CD14-positive monocyte (primary cell): ENCODE data around the gene SNX13. TPM values are rescaled to one million over a fixed set of nuclear protein-coding genes. Genes with fewer than 3 reads are reported as not detected.

ENCODE experiments used
- DNase-seq, 3 donors: peaks; one replicate each; pipeline ENCODE4 v3.0.0-alpha.2; 2011 to 2022
- H2AFZ ChIP-seq: 2 replicates; pipeline ENCODE4 v1.6.0; 2012; ENCODE audit warnings: mild to moderate bottlenecking, low read depth, low read length, inconsistent platforms; ENCODE audit not compliant: insufficient read depth, poor library complexity, severe bottlenecking
- H3K27ac ChIP-seq, 2 donors: 1 replicate in 1 of 2; 2 replicates in 1 of 2; pipeline ENCODE4 v1.5.1; 2012 to 2013; ENCODE audit warnings: low read length in 2 of 2, control low read depth in 1 of 2, inconsistent platforms in 1 of 2, low read depth in 1 of 2, mild to moderate bottlenecking in 1 of 2
- H3K27me3 ChIP-seq, 2 donors: one replicate each; pipeline versions ENCODE4 v1.6.0 to v1.6.1; 2011 to 2013; ENCODE audit warnings: low read length in 2 of 2; ENCODE audit not compliant: control insufficient read depth in 2 of 2, insufficient read depth in 2 of 2
- H3K36me3 ChIP-seq, 2 donors: replicated peaks in 1 of 2; 1 replicate in 1 of 2; 2 replicates in 1 of 2; pipeline versions ENCODE4 v1.5.1 to v1.6.1; 2012 to 2013; ENCODE audit warnings: low read length in 2 of 2, control low read depth in 1 of 2, inconsistent platforms in 1 of 2, mild to moderate bottlenecking in 1 of 2; ENCODE audit not compliant: insufficient read depth in 2 of 2, control insufficient read depth in 1 of 2
- H3K4me1 ChIP-seq, 2 donors: 1 replicate in 1 of 2; 2 replicates in 1 of 2; pipeline versions ENCODE4 v1.5.1 to v1.6.1; 2012 to 2013; ENCODE audit warnings: low read length in 2 of 2, control low read depth in 1 of 2, inconsistent platforms in 1 of 2, mild to moderate bottlenecking in 1 of 2, moderate library complexity in 1 of 2; ENCODE audit not compliant: insufficient read depth in 2 of 2, control insufficient read depth in 1 of 2
- H3K4me2 ChIP-seq: replicated peaks from 2 replicates; pipeline ENCODE3; 2012; ENCODE audit warnings: low read length, moderate library complexity, mild to moderate bottlenecking; ENCODE audit not compliant: poor library complexity, severe bottlenecking; ENCODE audit errors: extremely low read depth
- H3K4me3 ChIP-seq, 3 experiments: fragments of 200-600 bp in 1 of 3; sonication (generic) in 1 of 3; replicated peaks in 1 of 3; 1 replicate in 2 of 3; 2 replicates in 1 of 3; pipeline ENCODE4 v1.5.1; 2011 to 2013; ENCODE audit warnings: low read length in 3 of 3, mild to moderate bottlenecking in 3 of 3, control low read depth in 2 of 3, low read depth in 2 of 3, inconsistent platforms in 1 of 3, moderate library complexity in 1 of 3
- H3K79me2 ChIP-seq: 2 replicates; pipeline ENCODE4 v1.6.0; 2012; ENCODE audit warnings: mild to moderate bottlenecking, control low read depth, inconsistent platforms, low read length, moderate library complexity; ENCODE audit not compliant: insufficient read depth
- H3K9ac ChIP-seq: 2 replicates; pipeline ENCODE4 v1.6.0; 2017; ENCODE audit warnings: low read length, mild to moderate bottlenecking; ENCODE audit not compliant: insufficient read depth, poor library complexity, severe bottlenecking
- H3K9me3 ChIP-seq, 2 donors: replicated peaks in 1 of 2; 1 replicate in 1 of 2; 2 replicates in 1 of 2; pipeline versions ENCODE4 v1.5.1 to v1.6.1; 2012 to 2013; ENCODE audit warnings: low read length in 2 of 2, control low read depth in 1 of 2; ENCODE audit not compliant: control insufficient read depth in 1 of 2, insufficient read depth in 1 of 2
- H4K20me1 ChIP-seq: 2 replicates; pipeline ENCODE4 v1.6.0; 2012; ENCODE audit warnings: mild to moderate bottlenecking, low read length, control low read depth, moderate library complexity; ENCODE audit not compliant: insufficient read depth
- H3K27ac Mint-ChIP-seq, 7 donors: one replicate each; pipeline ENCODE4 v1.8.0; 2020; ENCODE audit warnings: mild to moderate bottlenecking in 7 of 7, mixed read lengths in 7 of 7, moderate library complexity in 6 of 7, inconsistent platforms in 2 of 7
- H3K27me3 Mint-ChIP-seq, 3 donors: one replicate each; pipeline ENCODE4 v1.8.0; 2021 to 2022; ENCODE audit warnings: low read depth in 3 of 3, mild to moderate bottlenecking in 3 of 3, mixed read lengths in 3 of 3, moderate library complexity in 3 of 3, inconsistent platforms in 1 of 3
- H3K36me3 Mint-ChIP-seq, 2 donors: one replicate each; pipeline ENCODE4 v1.8.0; 2020; ENCODE audit warnings: mixed read lengths in 2 of 2, inconsistent platforms in 1 of 2, mild to moderate bottlenecking in 1 of 2
- H3K4me1 Mint-ChIP-seq: one replicate; pipeline ENCODE4 v1.8.0; 2020; ENCODE audit warnings: mild to moderate bottlenecking, mixed read lengths
- H3K4me3 Mint-ChIP-seq, 2 donors: one replicate each; pipeline ENCODE4 v1.8.0; 2020; ENCODE audit warnings: mild to moderate bottlenecking in 2 of 2, mixed read lengths in 2 of 2, moderate library complexity in 1 of 2
- H3K9me3 Mint-ChIP-seq, 7 donors: one replicate each; pipeline ENCODE4 v1.8.0; 2020 to 2022; ENCODE audit warnings: mixed read lengths in 7 of 7, mild to moderate bottlenecking in 6 of 7, moderate library complexity in 6 of 7, inconsistent platforms in 2 of 7
- CTCF ChIP-seq: fragments of 200-600 bp; IDR thresholded peaks from one replicate; pipeline ENCODE4 v1.8.0; 2022; ENCODE audit warnings: antibody characterized with exemption, mild to moderate bottlenecking
- WGBS: methylation state at CpG from one replicate; pipeline ENCODE4 v1.1.5; 2013; ENCODE audit warnings: missing lambda C conversion rate; ENCODE audit not compliant: insufficient coverage; 5-methylcytosine and 5-hydroxymethylcytosine counted together
- intact Hi-C, 2 donors: fragments of 100-400 bp; cut with micrococcal nuclease; formaldehyde crosslinking; loops; one replicate each; pipeline versions ENCODE4 v1.15.0 to v1.15.1; 2023
- polyA plus RNA-seq, 3 donors: library from polyadenylated mRNA; depleted of rRNA in 1 of 3; unstranded in 2 of 3; stranded (reverse) in 1 of 3; fragments of 300-500 nt in 2 of 3; fragments of >200 nt in 1 of 3; fragmentation: Illumina TruSeq in 2 of 3; gene quantifications; 1 replicate in 2 of 3; 2 replicates in 1 of 3; pipeline ENCODE4 v1.2.3, GENCODE V29; 2012 to 2021

Gene SNX13
- polyA plus RNA-seq, 3 donors = 12.1 to 31.3 (median 17.4) TPM

- no peaks in the 10 kb centered on the region for H3K79me2 ChIP-seq
Observed at GRCh38 chr7:17855202-17855601, 85.1 kb downstream of the SNX13 start.

GRCh38 chr7:17854261-17855047 lies 85.8 kb downstream of the SNX13 start:
- Histone ChIP-seq H3K9me3 (peaks cover 9 to 10% of the 10 kb centered on the region in 2 donors), H3K9ac (no peak overlapping the region), H3K4me1 (peaks cover 0 to 9% of the 10 kb centered on the region in 2 donors), H4K20me1 (peaks cover 2% of the 10 kb centered on the region), H3K79me2 (no peaks in the 10 kb centered on the region), H3K36me3 (peaks cover 17 to 60% of the 10 kb centered on the region in 2 donors), H3K27me3 (no peaks in the 10 kb centered on the region), H3K4me2 (no peak overlapping the region), H3K27ac (no peak overlapping the region), H2AFZ (no peak overlapping the region), H3K4me3 (no peak overlapping the region)
- no peak overlapping the region for H3K4me3 Mint-ChIP-seq
- intact Hi-C loops = no loop called here
- H3K27ac Mint-ChIP-seq = no peak overlapping the region
- 100% methylated on average over 1 of the region's 3 CpGs for WGBS
- peaks cover 49 to 62% of the 10 kb centered on the region in 2 donors for H3K36me3 Mint-ChIP-seq
- peaks cover 5 to 15% (median 12%) of the 10 kb centered on the region in 7 donors for H3K9me3 Mint-ChIP-seq
- peaks cover 13% of the 10 kb centered on the region for H3K4me1 Mint-ChIP-seq
- no peak for DNase-seq
- H3K27me3 Mint-ChIP-seq = no peaks in the 10 kb centered on the region
- no peak for TF ChIP-seq CTCF

More at GRCh38 chr7:17855202-17855601, 85.1 kb downstream of the SNX13 start:
- Histone ChIP-seq H3K27ac (no peak overlapping the region), H3K4me3 (no peak overlapping the region), H2AFZ (no peak overlapping the region), H3K36me3 (peaks cover 15 to 58% of the 10 kb centered on the region in 2 donors), H3K9ac (no peak overlapping the region), H3K9me3 (peaks cover 9 to 10% of the 10 kb centered on the region in 2 donors), H3K4me2 (no peak overlapping the region), H4K20me1 (no peaks in the 10 kb centered on the region), H3K27me3 (no peaks in the 10 kb centered on the region), H3K4me1 (peaks cover 0 to 9% of the 10 kb centered on the region in 2 donors)
- no peak for DNase-seq
- no peak overlapping the region for H3K4me3 Mint-ChIP-seq
- no CpG with 5 or more reads among the region's 1 CpG for WGBS
- no peak overlapping the region for H3K27ac Mint-ChIP-seq
- H3K4me1 Mint-ChIP-seq = peaks cover 11% of the 10 kb centered on the region
- H3K27me3 Mint-ChIP-seq = no peaks in the 10 kb centered on the region
- TF ChIP-seq CTCF = no peak
- intact Hi-C loops = no loop called here
- H3K36me3 Mint-ChIP-seq = peaks cover 49 to 67% of the 10 kb centered on the region in 2 donors
- H3K9me3 Mint-ChIP-seq = peaks cover 5 to 15% (median 12%) of the 10 kb centered on the region in 7 donors
